ENCODE measurements around the gene DPF1. TPM values are rescaled to one million over a fixed set of nuclear protein-coding genes. Genes with fewer than 3 reads are reported as not detected.
"Not testable (repeated sequence)": the region's sequence is repeated elsewhere in the genome, so short reads cannot be mapped to it uniquely, and the experiment has no call there.

Gene DPF1
- total and polyA plus RNA-seq, 2 donors from 2014 or later: not detected

DNA sequence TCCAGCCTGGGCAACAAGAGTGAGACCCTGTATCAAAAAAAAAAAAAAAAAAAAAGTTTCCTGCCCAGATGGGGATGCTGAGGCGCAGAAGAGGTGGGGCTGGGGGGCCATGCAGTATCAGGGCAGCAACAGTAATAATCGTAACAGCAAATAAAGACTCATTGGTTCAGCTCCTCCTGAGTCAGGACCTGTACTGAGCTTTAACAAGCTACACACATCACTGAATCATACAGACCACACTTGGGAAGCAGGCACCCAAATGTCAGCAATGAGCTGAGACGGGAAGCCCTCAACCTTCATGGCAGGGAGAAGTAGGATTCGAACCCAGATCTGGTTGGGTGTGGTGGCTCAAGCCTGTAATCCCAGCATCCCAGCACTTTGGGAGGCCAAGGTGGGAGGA, 10.6 kb upstream of the DPF1 start:
- no peak overlapping the region for H3K4me3 ChIP-seq (ENCODE audit: low read length in 3 of 3)
- no peaks in the 10 kb centered on the region for H3K27me3 ChIP-seq (ENCODE audit: control insufficient read depth, insufficient read depth, low read length)
- no peaks in the 10 kb centered on the region for H3K36me3 ChIP-seq (ENCODE audit: control insufficient read depth in 2 of 3, insufficient read depth in 3 of 3, low read length in 3 of 3)
- no peak for FAIRE-seq
- no peaks in the 10 kb centered on the region for H3K9me3 ChIP-seq (ENCODE audit: control insufficient read depth in 2 of 3, insufficient read depth in 1 of 3, low read length in 3 of 3)
- H3K9ac ChIP-seq (ENCODE audit: low read length in 3 of 3): no peak overlapping the region
- TF ChIP-seq, protein P1, sequence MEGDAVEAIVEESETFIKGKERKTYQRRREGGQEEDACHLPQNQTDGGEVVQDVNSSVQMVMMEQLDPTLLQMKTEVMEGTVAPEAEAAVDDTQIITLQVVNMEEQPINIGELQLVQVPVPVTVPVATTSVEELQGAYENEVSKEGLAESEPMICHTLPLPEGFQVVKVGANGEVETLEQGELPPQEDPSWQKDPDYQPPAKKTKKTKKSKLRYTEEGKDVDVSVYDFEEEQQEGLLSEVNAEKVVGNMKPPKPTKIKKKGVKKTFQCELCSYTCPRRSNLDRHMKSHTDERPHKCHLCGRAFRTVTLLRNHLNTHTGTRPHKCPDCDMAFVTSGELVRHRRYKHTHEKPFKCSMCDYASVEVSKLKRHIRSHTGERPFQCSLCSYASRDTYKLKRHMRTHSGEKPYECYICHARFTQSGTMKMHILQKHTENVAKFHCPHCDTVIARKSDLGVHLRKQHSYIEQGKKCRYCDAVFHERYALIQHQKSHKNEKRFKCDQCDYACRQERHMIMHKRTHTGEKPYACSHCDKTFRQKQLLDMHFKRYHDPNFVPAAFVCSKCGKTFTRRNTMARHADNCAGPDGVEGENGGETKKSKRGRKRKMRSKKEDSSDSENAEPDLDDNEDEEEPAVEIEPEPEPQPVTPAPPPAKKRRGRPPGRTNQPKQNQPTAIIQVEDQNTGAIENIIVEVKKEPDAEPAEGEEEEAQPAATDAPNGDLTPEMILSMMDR (IDR thresholded peaks at IDR 0.05; ENCODE audit: borderline replicate concordance, extremely low read depth, insufficient read depth): no peak
- no peak overlapping the region for H3K27ac ChIP-seq (ENCODE audit: low read depth in 2 of 2, low read length in 2 of 2)
- no peak for DNase-seq
- intact Hi-C loops (cut with DNase I): no loop called here
- H3K4me1 ChIP-seq (ENCODE audit: control insufficient read depth in 2 of 3, insufficient read depth in 2 of 3, low read depth in 1 of 3, low read length in 3 of 3): no peaks in the 10 kb centered on the region

DNA sequence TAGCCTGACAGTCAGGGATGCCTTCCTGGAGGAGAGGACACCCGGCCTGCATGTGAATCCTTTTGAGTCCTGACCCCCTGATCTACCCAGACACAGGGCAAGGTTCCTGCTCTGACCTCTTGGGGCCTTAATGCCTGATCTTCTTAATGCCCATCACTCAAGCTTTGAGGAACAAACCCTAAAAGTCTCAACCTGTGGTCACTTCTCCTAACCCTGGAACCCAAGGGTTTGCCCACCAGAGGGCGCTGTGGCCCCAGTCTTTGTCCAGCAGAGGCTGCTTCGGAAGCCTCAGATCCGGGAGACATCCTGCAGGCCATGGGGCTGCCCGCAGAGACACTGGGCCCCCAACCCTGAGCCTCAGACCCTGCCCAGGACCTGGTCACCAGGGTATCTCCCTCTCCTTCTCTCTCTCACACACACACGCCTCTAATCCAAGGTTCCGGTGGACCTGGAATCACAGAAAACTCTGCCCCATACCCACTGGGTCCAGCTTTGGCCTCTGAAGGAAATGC, 9.8 kb upstream of the DPF1 start:
- intact Hi-C loops (cut with DNase I): no loop called here
- no peak overlapping the region for H3K27ac ChIP-seq (ENCODE audit: low read depth in 2 of 2, low read length in 2 of 2)
- DNase-seq (peak in 4 of 5 donors; percentile 66 to 81 (median 76)), FAIRE-seq (no peak)
- no peak overlapping the region for H3K4me3 ChIP-seq (ENCODE audit: low read length in 3 of 3)
- H3K9me3 ChIP-seq (ENCODE audit: control insufficient read depth in 2 of 3, insufficient read depth in 1 of 3, low read length in 3 of 3): no peaks in the 10 kb centered on the region
- no peaks in the 10 kb centered on the region for H3K36me3 ChIP-seq (ENCODE audit: control insufficient read depth in 2 of 3, insufficient read depth in 3 of 3, low read length in 3 of 3)
- H3K27me3 ChIP-seq (ENCODE audit: control insufficient read depth, insufficient read depth, low read length): no peaks in the 10 kb centered on the region
- peaks cover 0 to 2% (median 0%) of the 10 kb centered on the region in 3 donors for H3K4me1 ChIP-seq (ENCODE audit: control insufficient read depth in 2 of 3, insufficient read depth in 2 of 3, low read depth in 1 of 3, low read length in 3 of 3)
- no peak overlapping the region for H3K9ac ChIP-seq (ENCODE audit: low read length in 3 of 3)
- TF ChIP-seq, protein P1 (IDR thresholded peaks at IDR 0.05; ENCODE audit: borderline replicate concordance, extremely low read depth, insufficient read depth): peak; percentile 48

DNA sequence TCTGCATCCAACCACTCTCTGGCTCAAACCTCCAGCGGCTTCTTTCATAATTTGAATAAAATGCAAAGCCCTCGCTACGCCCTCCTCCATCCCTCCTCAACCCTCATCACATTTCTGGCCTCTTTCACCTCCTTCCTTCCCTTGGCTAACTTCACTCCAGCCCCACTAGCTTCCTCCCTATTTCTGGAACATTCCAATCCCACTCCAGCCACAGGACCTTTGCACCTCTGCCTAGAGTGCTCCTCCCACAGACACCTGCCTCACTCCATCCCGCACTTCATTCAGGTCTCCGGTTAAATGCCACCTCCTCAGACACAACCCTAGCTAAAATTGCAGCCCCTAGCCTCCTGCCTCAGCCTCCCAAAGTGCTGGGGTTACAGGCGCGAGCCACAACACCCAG, 7.9 kb upstream of the DPF1 start:
- Histone ChIP-seq H3K9me3 (ENCODE audit: control insufficient read depth in 2 of 3, insufficient read depth in 1 of 3, low read length in 3 of 3) (no peaks in the 10 kb centered on the region), H3K27me3 (ENCODE audit: control insufficient read depth, insufficient read depth, low read length) (no peaks in the 10 kb centered on the region), H3K9ac (ENCODE audit: low read length in 3 of 3) (no peak overlapping the region), H3K4me3 (ENCODE audit: low read length in 3 of 3) (no peak overlapping the region), H3K36me3 (ENCODE audit: control insufficient read depth in 2 of 3, insufficient read depth in 3 of 3, low read length in 3 of 3) (no peaks in the 10 kb centered on the region), H3K27ac (ENCODE audit: low read depth in 2 of 2, low read length in 2 of 2) (no peak overlapping the region), H3K4me1 (ENCODE audit: control insufficient read depth in 2 of 3, insufficient read depth in 2 of 3, low read depth in 1 of 3, low read length in 3 of 3) (peaks cover 0 to 2% (median 0%) of the 10 kb centered on the region in 3 donors)
- no peak for FAIRE-seq
- intact Hi-C loops (cut with DNase I): no loop called here
- no peak for DNase-seq
- TF ChIP-seq, protein P1 (IDR thresholded peaks at IDR 0.05; ENCODE audit: borderline replicate concordance, extremely low read depth, insufficient read depth): no peak

DNA sequence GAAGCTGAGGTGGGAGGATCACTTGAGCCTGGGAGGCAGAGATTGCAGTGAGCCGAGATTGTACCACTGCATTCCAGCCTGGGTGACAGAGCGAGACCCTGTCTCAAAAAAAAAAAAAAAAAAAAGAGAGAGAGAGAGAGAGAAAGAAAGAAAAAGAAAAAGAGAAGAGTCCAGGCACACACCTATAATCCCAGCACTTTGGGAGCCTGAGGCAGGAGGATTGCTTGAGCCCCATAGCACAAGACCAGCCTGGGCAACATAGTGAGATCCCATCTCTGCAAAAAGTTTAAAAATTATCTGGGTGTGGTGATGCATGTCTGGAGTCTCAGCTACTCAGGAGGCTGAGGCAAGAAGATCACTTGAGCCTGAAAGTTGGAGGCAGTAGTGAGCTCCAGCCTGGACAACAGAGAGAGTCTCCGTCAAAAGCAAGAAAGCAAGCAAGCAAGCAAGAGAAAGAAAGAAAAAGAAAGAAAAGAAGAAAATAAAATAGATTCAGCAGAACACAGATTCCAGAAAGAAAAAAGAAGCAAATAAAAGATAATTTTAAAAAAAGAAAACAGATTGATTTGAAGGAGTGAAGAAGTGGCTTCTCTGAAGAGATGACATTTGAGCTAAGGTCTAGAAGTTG, 6.6 kb upstream of the DPF1 start:
- H3K9ac ChIP-seq (ENCODE audit: low read length in 3 of 3); H3K9me3 ChIP-seq (ENCODE audit: control insufficient read depth in 2 of 3, insufficient read depth in 1 of 3, low read length in 3 of 3); H3K4me1 ChIP-seq (ENCODE audit: control insufficient read depth in 2 of 3, insufficient read depth in 2 of 3, low read depth in 1 of 3, low read length in 3 of 3); FAIRE-seq; H3K27ac ChIP-seq (ENCODE audit: low read depth in 2 of 2, low read length in 2 of 2); DNase-seq; intact Hi-C loops (cut with DNase I); H3K36me3 ChIP-seq (ENCODE audit: control insufficient read depth in 2 of 3, insufficient read depth in 3 of 3, low read length in 3 of 3); H3K4me3 ChIP-seq (ENCODE audit: low read length in 3 of 3); H3K27me3 ChIP-seq (ENCODE audit: control insufficient read depth, insufficient read depth, low read length): not testable (repeated sequence)
